ENCODE results near the gene CRYGS.
"Not testable (repeated sequence)": the region's sequence is repeated elsewhere in the genome, so short reads cannot be mapped to it uniquely, and the experiment has no call there.

Gene CRYGS

GRCh38 chr3:186544281-186544680, at the start of gene CRYGS:
Gene CRYGS, minus strand, starts transcription at chr3:186544380. Its CDS starts 54 bp downstream, at chr3:186544326.
- Mint-ChIP-seq H3K4me1 (peaks cover 9% of the 10 kb centered on the region), H3K4me3 (no peak within 1 kb of the TSS), H3K27ac (no peak within 1 kb of the TSS), H3K36me3 (peaks cover 5% of the 10 kb centered on the region), H3K27me3 (no peaks in the 10 kb centered on the region), H3K9me3 (no peaks in the 10 kb centered on the region)
- CTCF ChIA-PET: interaction anchor here (1.1 to 2.6 kb wide), 3 partner anchors 72 to 601 kb away, joined by 3 to 12 read pairs (median 3); no protein-coding TSS in a partner anchor
- DNase-seq: no peak

GRCh38 chr3:186593862-186594261, 49.7 kb upstream of the CRYGS start:
- Mint-ChIP-seq H3K36me3 (no peaks in the 10 kb centered on the region), H3K4me3 (no peak overlapping the region), H3K27me3 (peaks cover 12% of the 10 kb centered on the region), H3K27ac (no peak overlapping the region), H3K4me1 (peaks cover 18% of the 10 kb centered on the region), H3K9me3 (no peaks in the 10 kb centered on the region)
- no peak for DNase-seq
- CTCF ChIA-PET: no interaction called here

- Mint-ChIP-seq H3K4me3 (no peak overlapping the region), H3K27ac (no peak overlapping the region), H3K4me1 (peaks cover 25% of the 10 kb centered on the region), H3K36me3 (no peaks in the 10 kb centered on the region), H3K27me3 (peaks cover 11% of the 10 kb centered on the region), H3K9me3 (no peaks in the 10 kb centered on the region)
- CTCF ChIA-PET: interaction anchor here (0.6 to 1.3 kb wide), 5 partner anchors 15 to 388 kb away, joined by 3 to 5 read pairs (median 3); partner anchors contain the start of gene AHSG
- no peak for DNase-seq
Observed at GRCh38 chr3:186592682-186593081, 48.5 kb upstream of the CRYGS start.

- Mint-ChIP-seq H3K27me3 (peaks cover 3% of the 10 kb centered on the region), H3K4me3 (no peak overlapping the region), H3K4me1 (peaks cover 21% of the 10 kb centered on the region), H3K9me3 (no peaks in the 10 kb centered on the region), H3K36me3 (peaks cover 5% of the 10 kb centered on the region), H3K27ac (no peak overlapping the region)
- DNase-seq: no peak
- CTCF ChIA-PET: interaction anchor here (0.7 to 2.5 kb wide), 6 partner anchors 18 to 231 kb away, joined by 3 to 15 read pairs (median 6); no protein-coding TSS in a partner anchor
Observed at GRCh38 chr3:186590580-186591295, 46.6 kb upstream of the CRYGS start.

GRCh38 chr3:186589856-186590579, 45.8 kb upstream of the CRYGS start:
- Mint-ChIP-seq H3K4me3 (no peak overlapping the region), H3K27me3 (peaks cover 3% of the 10 kb centered on the region), H3K27ac (no peak overlapping the region), H3K4me1 (peaks cover 21% of the 10 kb centered on the region), H3K9me3 (no peaks in the 10 kb centered on the region), H3K36me3 (peaks cover 10% of the 10 kb centered on the region)
- DNase-seq: no peak
- CTCF ChIA-PET: interaction anchor here (0.6 to 2.5 kb wide), 7 partner anchors 19 to 337 kb away, joined by 3 to 15 read pairs (median 5); no protein-coding TSS in a partner anchor

GRCh38 chr3:186589121-186589520, 44.9 kb upstream of the CRYGS start:
- H3K4me1 Mint-ChIP-seq: peaks cover 21% of the 10 kb centered on the region
- CTCF ChIA-PET: interaction anchor here (0.6 to 2.5 kb wide), 5 partner anchors 21 to 336 kb away, joined by 3 to 15 read pairs (median 3); no protein-coding TSS in a partner anchor
- H3K36me3 Mint-ChIP-seq: peaks cover 19% of the 10 kb centered on the region
- no peaks in the 10 kb centered on the region for H3K27me3 Mint-ChIP-seq
- H3K9me3 Mint-ChIP-seq: no peaks in the 10 kb centered on the region
- H3K4me3 Mint-ChIP-seq: no peak overlapping the region
- no peak for DNase-seq
- no peak overlapping the region for H3K27ac Mint-ChIP-seq

- DNase-seq: no peak
- H3K9me3 Mint-ChIP-seq: no peaks in the 10 kb centered on the region
- H3K27me3 Mint-ChIP-seq: no peaks in the 10 kb centered on the region
- no peak overlapping the region for H3K27ac Mint-ChIP-seq
- H3K36me3 Mint-ChIP-seq: peaks cover 22% of the 10 kb centered on the region
- CTCF ChIA-PET: interaction anchor here (0.9 to 1.1 kb wide), 2 partner anchors 29 to 32 kb away, joined by 3 read pairs; no protein-coding TSS in a partner anchor
- peaks cover 21% of the 10 kb centered on the region for H3K4me1 Mint-ChIP-seq
- H3K4me3 Mint-ChIP-seq: no peak overlapping the region
Observed at GRCh38 chr3:186588632-186589031, 44.5 kb upstream of the CRYGS start.

- DNase-seq: no peak
- Mint-ChIP-seq H3K9me3 (no peaks in the 10 kb centered on the region), H3K27me3 (no peaks in the 10 kb centered on the region), H3K4me3 (no peak overlapping the region), H3K36me3 (peaks cover 28% of the 10 kb centered on the region), H3K4me1 (peaks cover 21% of the 10 kb centered on the region), H3K27ac (no peak overlapping the region)
- CTCF ChIA-PET: interaction anchor here (1.2 to 1.7 kb wide), 3 partner anchors 10 to 30 kb away, joined by 3 to 10 read pairs (median 6); no protein-coding TSS in a partner anchor
Observed at GRCh38 chr3:186587183-186587582, 43.0 kb upstream of the CRYGS start.

- peaks cover 21% of the 10 kb centered on the region for H3K4me1 Mint-ChIP-seq
- DNase-seq, H3K9me3 Mint-ChIP-seq, H3K27ac Mint-ChIP-seq, H3K27me3 Mint-ChIP-seq, H3K4me3 Mint-ChIP-seq: not testable (repeated sequence)
- CTCF ChIA-PET: interaction anchor here (1.7 kb wide), 2 partner anchors 28 to 31 kb away, joined by 6 to 10 read pairs; no protein-coding TSS in a partner anchor
- H3K36me3 Mint-ChIP-seq: peaks cover 35% of the 10 kb centered on the region
Observed at GRCh38 chr3:186586245-186586644, 42.1 kb upstream of the CRYGS start.

GRCh38 chr3:186583831-186584230, 39.7 kb upstream of the CRYGS start:
- CTCF ChIA-PET: interaction anchor here (0.5 to 1.6 kb wide), 4 partner anchors 32 to 324 kb away, joined by 3 to 7 read pairs (median 3); no protein-coding TSS in a partner anchor
- H3K27ac Mint-ChIP-seq: no peak overlapping the region
- H3K9me3 Mint-ChIP-seq: no peaks in the 10 kb centered on the region
- DNase-seq: no peak
- H3K27me3 Mint-ChIP-seq: no peaks in the 10 kb centered on the region
- H3K4me3 Mint-ChIP-seq: no peak overlapping the region
- H3K4me1 Mint-ChIP-seq: peaks cover 6% of the 10 kb centered on the region
- peaks cover 46% of the 10 kb centered on the region for H3K36me3 Mint-ChIP-seq

- Mint-ChIP-seq H3K4me3 (no peak overlapping the region), H3K27ac (no peak overlapping the region), H3K4me1 (no peaks in the 10 kb centered on the region), H3K9me3 (no peaks in the 10 kb centered on the region), H3K27me3 (no peaks in the 10 kb centered on the region), H3K36me3 (peaks cover 53% of the 10 kb centered on the region)
- CTCF ChIA-PET: interaction anchor here (1.1 kb wide), 1 partner anchor 32 kb away, joined by 4 read pairs; no protein-coding TSS in a partner anchor
- DNase-seq: no peak
Observed at GRCh38 chr3:186582541-186582940, 38.4 kb upstream of the CRYGS start.

- H3K9me3 Mint-ChIP-seq: no peaks in the 10 kb centered on the region
- no peaks in the 10 kb centered on the region for H3K4me1 Mint-ChIP-seq
- H3K4me3 Mint-ChIP-seq: no peak overlapping the region
- no peaks in the 10 kb centered on the region for H3K27me3 Mint-ChIP-seq
- H3K27ac Mint-ChIP-seq: no peak overlapping the region
- H3K36me3 Mint-ChIP-seq: peaks cover 58% of the 10 kb centered on the region
- no peak for DNase-seq
- CTCF ChIA-PET: interaction anchor here (0.6 to 1.7 kb wide), 2 partner anchors 34 to 70 kb away, joined by 3 to 4 read pairs; no protein-coding TSS in a partner anchor
Observed at GRCh38 chr3:186580785-186581184, 36.6 kb upstream of the CRYGS start.

- H3K36me3 Mint-ChIP-seq: peaks cover 55% of the 10 kb centered on the region
Observed at GRCh38 chr3:186577521-186577920, 33.3 kb upstream of the CRYGS start.

GRCh38 chr3:186571644-186572013, 27.4 kb upstream of the CRYGS start:
- peaks cover 33% of the 10 kb centered on the region for H3K36me3 Mint-ChIP-seq
- DNase-seq: no peak
- peaks cover 57% of the 10 kb centered on the region for H3K4me1 Mint-ChIP-seq
- CTCF ChIA-PET: interaction anchor here (0.9 to 1.5 kb wide), 3 partner anchors 43 to 628 kb away, joined by 3 to 5 read pairs (median 4); no protein-coding TSS in a partner anchor
- H3K27me3 Mint-ChIP-seq: no peaks in the 10 kb centered on the region
- peak overlapping the region; percentile 87 for H3K4me3 Mint-ChIP-seq
- no peaks in the 10 kb centered on the region for H3K9me3 Mint-ChIP-seq
- H3K27ac Mint-ChIP-seq: peak overlapping the region; percentile 98

More at GRCh38 chr3:186577521-186577920, 33.3 kb upstream of the CRYGS start:
- Mint-ChIP-seq H3K27me3 (no peaks in the 10 kb centered on the region), H3K4me3 (no peak overlapping the region), H3K4me1 (peaks cover 15% of the 10 kb centered on the region), H3K27ac (no peak overlapping the region), H3K9me3 (no peaks in the 10 kb centered on the region)
- DNase-seq: no peak
- CTCF ChIA-PET: interaction anchor here (0.7 to 1.6 kb wide), 2 partner anchors 16 to 37 kb away, joined by 3 to 4 read pairs; no protein-coding TSS in a partner anchor

All from activated naive CD4-positive, alpha-beta T cell treated with anti-CD3 and anti-CD28 coated beads, Interleukin-2, amount 10 ng/mL, durations not matched to agents 7 days and 5 days (primary cell).